IMR-90 (cell line): ENCODE results near the gene C6orf89. TPM values are rescaled to one million over a fixed set of nuclear protein-coding genes. Genes with fewer than 3 reads are reported as not detected.

Source experiments
- ATAC-seq: fragments of 200-7000 bp; cut with Tn5 transposase; 2 replicates; pipeline ENCODE4 v1.9.1; 2020; ENCODE audit warnings: low read depth, mild to moderate bottlenecking, moderate library complexity
- BruUV-seq: library from RNA; stranded (reverse); fragments of 400-500 nt; replicated peaks from 2 replicates; lab custom pipeline; 2021; lab: Mats Ljungman, UMichigan
- CTCF ChIA-PET: fragments of 300-600 bp; formaldehyde crosslinking; extraction: SDS; loops from one replicate; lab custom pipeline; 2021; ENCODE audit warnings: antibody characterized with exemption; lab: Yijun Ruan, JAX
- POLR2A ChIA-PET: fragments of 300-600 bp; sonication (Branson Sonifier 250); formaldehyde crosslinking; loops from one replicate; lab custom pipeline; 2022; ENCODE audit warnings: antibody characterized with exemption; ENCODE audit not compliant: unreplicated experiment; lab: Charles Lee
- DNase-seq: peaks from one replicate; pipeline ENCODE4 v3.0.0; 2013
- H2AFZ ChIP-seq: replicated peaks from 2 replicates; pipeline ENCODE3; 2013; ENCODE audit warnings: low read length, mild to moderate bottlenecking; ENCODE audit not compliant: poor library complexity
- H2AK5ac ChIP-seq: 2 replicates; pipeline ENCODE4 v1.6.1; 2013; ENCODE audit warnings: low read depth, low read length, inconsistent platforms
- H2AK9ac ChIP-seq: replicated peaks from 2 replicates; pipeline ENCODE3; 2013; ENCODE audit warnings: mild to moderate bottlenecking, low read depth, low read length, moderate library complexity; ENCODE audit not compliant: poor library complexity
- H2BK120ac ChIP-seq: 2 replicates; pipeline ENCODE4 v1.6.1; 2013; ENCODE audit warnings: low read depth, low read length, inconsistent platforms
- H2BK15ac ChIP-seq: 3 replicates; pipeline ENCODE4 v1.6.1; 2013; ENCODE audit warnings: low read depth, low read length, inconsistent platforms
- H2BK20ac ChIP-seq: 2 replicates; pipeline ENCODE4 v1.6.1; 2013; ENCODE audit warnings: low read depth, mild to moderate bottlenecking, inconsistent platforms, low read length, moderate library complexity
- H2BK5ac ChIP-seq: 2 replicates; pipeline ENCODE4 v1.6.1; 2013; ENCODE audit warnings: mild to moderate bottlenecking, low read depth, low read length, inconsistent platforms; ENCODE audit not compliant: poor library complexity, severe bottlenecking
- H3K14ac ChIP-seq: replicated peaks from 2 replicates; pipeline ENCODE4 v1.6.1; 2013; ENCODE audit warnings: low read depth, low read length, inconsistent platforms
- H3K18ac ChIP-seq: 2 replicates; pipeline ENCODE4 v1.6.1; 2013; ENCODE audit warnings: low read depth, low read length, control low read depth
- H3K23ac ChIP-seq: 2 replicates; pipeline ENCODE4 v1.6.1; 2013; ENCODE audit warnings: low read depth, low read length, inconsistent platforms
- H3K27ac ChIP-seq: 2 replicates; pipeline ENCODE4 v1.5.1; 2013; ENCODE audit warnings: mild to moderate bottlenecking, control low read depth, low read length; ENCODE audit not compliant: insufficient read depth
- H3K27me3 ChIP-seq: 2 replicates; pipeline ENCODE4 v1.6.1; 2013; ENCODE audit warnings: low read length; ENCODE audit not compliant: control insufficient read depth, insufficient read depth
- H3K36me3 ChIP-seq: 2 replicates; pipeline ENCODE4 v1.6.1; 2013; ENCODE audit warnings: low read length, mixed read lengths; ENCODE audit not compliant: control insufficient read depth, insufficient read depth
- H3K4ac ChIP-seq: 2 replicates; pipeline ENCODE4 v1.6.1; 2013; ENCODE audit warnings: low read depth, low read length, inconsistent platforms
- H3K4me1 ChIP-seq: 2 replicates; pipeline ENCODE4 v1.6.1; 2013; ENCODE audit warnings: low read length, mixed read lengths; ENCODE audit not compliant: control insufficient read depth, insufficient read depth
- H3K4me2 ChIP-seq: 2 replicates; pipeline ENCODE4 v1.6.1; 2013; ENCODE audit warnings: low read depth, mild to moderate bottlenecking, control low read depth, low read length, moderate library complexity
- H3K4me3 ChIP-seq: 2 replicates; pipeline ENCODE4 v1.5.1; 2013; ENCODE audit warnings: low read depth, mild to moderate bottlenecking, control low read depth, low read length, moderate library complexity; ENCODE audit not compliant: insufficient read depth
- H3K56ac ChIP-seq: 2 replicates; pipeline ENCODE4 v1.6.1; 2013; ENCODE audit warnings: low read length, inconsistent platforms; ENCODE audit not compliant: insufficient read depth; ENCODE audit errors: extremely low read depth
- H3K79me1 ChIP-seq, 2 experiments: 2 replicates each; pipeline ENCODE4 v1.6.1; 2013; ENCODE audit warnings: low read length in 2 of 2, inconsistent platforms in 1 of 2, low read depth in 1 of 2
- H3K9ac ChIP-seq: 2 replicates; pipeline ENCODE4 v1.6.1; 2013; ENCODE audit warnings: low read depth, low read length, control low read depth
- H3K9me1 ChIP-seq: 2 replicates; pipeline ENCODE4 v1.6.1; 2013; ENCODE audit warnings: low read length, inconsistent platforms; ENCODE audit not compliant: insufficient read depth
- H3K9me3 ChIP-seq: 2 replicates; pipeline ENCODE4 v1.6.1; 2013; ENCODE audit warnings: low read length; ENCODE audit not compliant: control insufficient read depth, insufficient read depth
- H4K20me1 ChIP-seq: 2 replicates; pipeline ENCODE4 v1.6.1; 2013; ENCODE audit warnings: low read length, inconsistent platforms; ENCODE audit not compliant: insufficient read depth
- H4K5ac ChIP-seq: 2 replicates; pipeline ENCODE4 v1.6.1; 2013; ENCODE audit warnings: mild to moderate bottlenecking, low read depth, low read length, control low read depth
- H4K8ac ChIP-seq, 2 experiments: 2 replicates each; pipeline ENCODE4 v1.6.1; 2013; ENCODE audit warnings: low read depth in 2 of 2, low read length in 2 of 2, control low read depth in 1 of 2, inconsistent platforms in 1 of 2
- H4K91ac ChIP-seq: 2 replicates; pipeline ENCODE4 v1.6.1; 2013; ENCODE audit warnings: low read depth, low read length, inconsistent platforms; ENCODE audit not compliant: insufficient read depth
- CEBPB ChIP-seq: IDR thresholded peaks from 2 replicates; pipeline ENCODE4 v1.6.1; 2012; ENCODE audit warnings: low read depth, low read length, improper control_type of control experiment
- FOS ChIP-seq: fragments of 150-350 bp; IDR thresholded peaks from 2 replicates; pipeline ENCODE4 v1.6.1; 2016; ENCODE audit warnings: low read depth, low read length
- MAFK ChIP-seq: IDR thresholded peaks from 2 replicates; pipeline ENCODE4 v1.6.1; 2012; ENCODE audit warnings: low read depth, low read length, improper control_type of control experiment
- MAZ ChIP-seq: IDR thresholded peaks from 2 replicates; pipeline ENCODE4 v1.6.1; 2012; ENCODE audit warnings: low read depth, mild to moderate bottlenecking, low read length, improper control_type of control experiment, moderate library complexity, borderline replicate concordance
- MXI1 ChIP-seq: IDR thresholded peaks from 2 replicates; pipeline ENCODE4 v1.6.1; 2012; ENCODE audit warnings: low read depth, mild to moderate bottlenecking, low read length, moderate library complexity, borderline replicate concordance
- POLR2A ChIP-seq: IDR thresholded peaks from 2 replicates; pipeline ENCODE4 v1.6.1; 2012; ENCODE audit warnings: mild to moderate bottlenecking, low read depth, low read length
- RAD21 ChIP-seq: IDR thresholded peaks from 2 replicates; pipeline ENCODE4 v1.6.1; 2012; ENCODE audit warnings: low read length, improper control_type of control experiment
- RCOR1 ChIP-seq: IDR thresholded peaks from 2 replicates; pipeline ENCODE4 v1.6.1; 2012; ENCODE audit warnings: mild to moderate bottlenecking, low read length, improper control_type of control experiment; ENCODE audit not compliant: insufficient replicate concordance
- RFX5 ChIP-seq: IDR thresholded peaks from 2 replicates; pipeline ENCODE4 v1.8.0; 2012; ENCODE audit warnings: low read depth, mild to moderate bottlenecking, low read length, moderate library complexity
- SMC3 ChIP-seq: fragments of 150-350 bp; IDR thresholded peaks from 2 replicates; pipeline ENCODE4 v1.6.1; 2016; ENCODE audit warnings: low read depth, mild to moderate bottlenecking, antibody characterized with exemption, low read length, moderate library complexity
- WGBS, 2 experiments: methylation state at CpG; one replicate each; pipeline versions ENCODE4 v1.1.5 to v1.1.7; 2013; ENCODE audit warnings: missing lambda C conversion rate in 2 of 2; ENCODE audit not compliant: insufficient read length in 1 of 2; ENCODE audit errors: extremely low coverage in 2 of 2; 5-methylcytosine and 5-hydroxymethylcytosine counted together
- dilution Hi-C: fragments of 300-500 bp; cut with HindIII; formaldehyde crosslinking; loops from one replicate; pipeline ENCODE4 v1.14.3; 2018; ENCODE audit warnings: low sequenced_read_pairs; ENCODE audit not compliant: unreplicated experiment
- in situ Hi-C: fragments of 300-500 bp; cut with MboI; formaldehyde crosslinking; loops from 3 replicates; pipeline ENCODE4 v1.14.3; 2019; ENCODE audit warnings: low sequenced_read_pairs, inconsistent platforms, mixed read lengths
- intact Hi-C: fragments of 100-400 bp; cut with micrococcal nuclease; formaldehyde crosslinking; loops from 2 replicates; pipeline ENCODE4 v1.10.0; 2022
- polyA plus RNA-seq, 3 experiments: library from polyadenylated mRNA; depleted of rRNA; stranded (reverse); fragments of >200 nt; gene quantifications; 2 replicates each; pipeline ENCODE4 v1.2.3, GENCODE V29; 2012; ENCODE audit warnings: low replicate concordance in 1 of 3
- total RNA-seq: library from RNA; depleted of rRNA; stranded (reverse); fragments of >200 nt; gene quantifications from 2 replicates; pipeline ENCODE4 v1.2.3, GENCODE V29; 2012
- TF ChIP-seq, protein P1 (sequence below): conservative IDR thresholded peaks from 2 replicates; pipeline ENCODE4 v1.5.1; 2012; ENCODE audit warnings: mild to moderate bottlenecking, low read depth, low read length, improper control_type of control experiment
- TF ChIP-seq, protein P2 (sequence below): fragments of 150-350 bp; IDR thresholded peaks from 2 replicates; pipeline ENCODE4 v1.6.1; 2016; ENCODE audit warnings: low read depth, mild to moderate bottlenecking, low read length, moderate library complexity, borderline replicate concordance

The C6orf89 gene
- total and polyA plus RNA-seq, 2 of the 4 experiments (the other 2 are of a cell fraction) = 30.8 to 52.3 TPM

DNA sequence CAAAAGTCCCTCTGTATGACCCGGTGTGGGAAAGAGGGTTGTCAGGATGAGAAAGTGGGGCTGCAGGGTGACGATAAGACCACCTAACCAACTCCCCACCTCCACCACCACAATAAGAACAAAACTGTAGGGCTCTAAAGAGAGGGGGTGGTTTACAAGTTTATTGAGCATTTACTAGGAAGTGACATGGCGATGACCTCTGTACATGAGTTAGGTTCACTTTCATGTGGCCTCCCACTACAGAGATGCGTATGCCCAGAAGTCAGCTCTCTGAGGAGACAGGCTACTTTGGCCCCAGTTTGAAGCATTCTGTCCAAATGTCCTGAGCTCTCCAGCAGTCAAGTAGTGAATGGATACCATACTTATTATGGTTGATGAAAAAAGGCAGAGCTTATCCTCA is 40.1 kb downstream of the C6orf89 start:
- no peak overlapping the region for H2BK5ac ChIP-seq
- no peak overlapping the region for H3K9ac ChIP-seq
- H2BK20ac ChIP-seq = no peak overlapping the region
- TF ChIP-seq, protein P1, sequence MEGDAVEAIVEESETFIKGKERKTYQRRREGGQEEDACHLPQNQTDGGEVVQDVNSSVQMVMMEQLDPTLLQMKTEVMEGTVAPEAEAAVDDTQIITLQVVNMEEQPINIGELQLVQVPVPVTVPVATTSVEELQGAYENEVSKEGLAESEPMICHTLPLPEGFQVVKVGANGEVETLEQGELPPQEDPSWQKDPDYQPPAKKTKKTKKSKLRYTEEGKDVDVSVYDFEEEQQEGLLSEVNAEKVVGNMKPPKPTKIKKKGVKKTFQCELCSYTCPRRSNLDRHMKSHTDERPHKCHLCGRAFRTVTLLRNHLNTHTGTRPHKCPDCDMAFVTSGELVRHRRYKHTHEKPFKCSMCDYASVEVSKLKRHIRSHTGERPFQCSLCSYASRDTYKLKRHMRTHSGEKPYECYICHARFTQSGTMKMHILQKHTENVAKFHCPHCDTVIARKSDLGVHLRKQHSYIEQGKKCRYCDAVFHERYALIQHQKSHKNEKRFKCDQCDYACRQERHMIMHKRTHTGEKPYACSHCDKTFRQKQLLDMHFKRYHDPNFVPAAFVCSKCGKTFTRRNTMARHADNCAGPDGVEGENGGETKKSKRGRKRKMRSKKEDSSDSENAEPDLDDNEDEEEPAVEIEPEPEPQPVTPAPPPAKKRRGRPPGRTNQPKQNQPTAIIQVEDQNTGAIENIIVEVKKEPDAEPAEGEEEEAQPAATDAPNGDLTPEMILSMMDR = no peak
- TF ChIP-seq RFX5 = no peak
- no peak for TF ChIP-seq MAZ
- no peak for TF ChIP-seq MAFK
- no peak for TF ChIP-seq RCOR1
- TF ChIP-seq POLR2A = no peak
- TF ChIP-seq, protein P2, sequence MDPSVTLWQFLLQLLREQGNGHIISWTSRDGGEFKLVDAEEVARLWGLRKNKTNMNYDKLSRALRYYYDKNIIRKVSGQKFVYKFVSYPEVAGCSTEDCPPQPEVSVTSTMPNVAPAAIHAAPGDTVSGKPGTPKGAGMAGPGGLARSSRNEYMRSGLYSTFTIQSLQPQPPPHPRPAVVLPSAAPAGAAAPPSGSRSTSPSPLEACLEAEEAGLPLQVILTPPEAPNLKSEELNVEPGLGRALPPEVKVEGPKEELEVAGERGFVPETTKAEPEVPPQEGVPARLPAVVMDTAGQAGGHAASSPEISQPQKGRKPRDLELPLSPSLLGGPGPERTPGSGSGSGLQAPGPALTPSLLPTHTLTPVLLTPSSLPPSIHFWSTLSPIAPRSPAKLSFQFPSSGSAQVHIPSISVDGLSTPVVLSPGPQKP = no peak
- TF ChIP-seq CEBPB = no peak
- TF ChIP-seq RAD21 = no peak
- no peak for TF ChIP-seq FOS
- TF ChIP-seq MXI1 = no peak
- no peak for TF ChIP-seq SMC3
- no CpG with 5 or more reads among the region's 4 CpGs for WGBS, 2 experiments
- no peaks in the 10 kb centered on the region for H3K9me3 ChIP-seq
- H3K27ac ChIP-seq = no peak overlapping the region
- peaks cover 0 to 3% of the 10 kb centered on the region in 2 experiments; a peak in 1 of 4 replicates for H3K79me1 ChIP-seq
- H2AK5ac ChIP-seq = no peak overlapping the region
- no peak overlapping the region for H3K18ac ChIP-seq
- H3K56ac ChIP-seq = no peak overlapping the region
- H2BK120ac ChIP-seq = no peak overlapping the region
- intact Hi-C loops (no loop called here), in situ Hi-C loops (no loop called here), dilution Hi-C loops (no loop called here)
- BruUV-seq = no TSS peak
- ChIA-PET POLR2A (no interaction called here), CTCF (no interaction called here)
- H3K4ac ChIP-seq = no peak overlapping the region
- no peak overlapping the region for H3K4me2 ChIP-seq
- H3K36me3 ChIP-seq = peaks cover 15% of the 10 kb centered on the region
- no peak overlapping the region for H4K8ac ChIP-seq
- DNase-seq (no peak), ATAC-seq (no peak)
- no peak overlapping the region for H4K5ac ChIP-seq
- no peak overlapping the region for H4K91ac ChIP-seq
- no peaks in the 10 kb centered on the region for H3K27me3 ChIP-seq
- H3K9me1 ChIP-seq = peaks cover 24% of the 10 kb centered on the region
- no peak overlapping the region for H3K23ac ChIP-seq
- H3K4me1 ChIP-seq = peaks cover 42% of the 10 kb centered on the region
- H2AFZ ChIP-seq = no peak overlapping the region
- H3K14ac ChIP-seq = no peak overlapping the region
- H2AK9ac ChIP-seq = no peak overlapping the region
- H2BK15ac ChIP-seq = no peak overlapping the region
- no peaks in the 10 kb centered on the region for H4K20me1 ChIP-seq
- H3K4me3 ChIP-seq = no peak overlapping the region
